Renal cortical epithelial cell (primary cell): Measurements from ENCODE around the gene CNOT10. TPM values are rescaled to one million over a fixed set of nuclear protein-coding genes. Genes with fewer than 3 reads are reported as not detected.
"Not testable (repeated sequence)": the region's sequence is repeated elsewhere in the genome, so short reads cannot be mapped to it uniquely, and the experiment has no call there.

Source experiments
- DNase-seq: peaks from one replicate; pipeline ENCODE4 v3.0.0-alpha.2; 2011; ENCODE audit warnings: low read depth
- total RNA-seq: library from RNA; depleted of rRNA; stranded (reverse); fragments of >200 nt; gene quantifications from 2 replicates; pipeline ENCODE4 v1.2.3, GENCODE V29; 2014

CNOT10 gene, protein sequence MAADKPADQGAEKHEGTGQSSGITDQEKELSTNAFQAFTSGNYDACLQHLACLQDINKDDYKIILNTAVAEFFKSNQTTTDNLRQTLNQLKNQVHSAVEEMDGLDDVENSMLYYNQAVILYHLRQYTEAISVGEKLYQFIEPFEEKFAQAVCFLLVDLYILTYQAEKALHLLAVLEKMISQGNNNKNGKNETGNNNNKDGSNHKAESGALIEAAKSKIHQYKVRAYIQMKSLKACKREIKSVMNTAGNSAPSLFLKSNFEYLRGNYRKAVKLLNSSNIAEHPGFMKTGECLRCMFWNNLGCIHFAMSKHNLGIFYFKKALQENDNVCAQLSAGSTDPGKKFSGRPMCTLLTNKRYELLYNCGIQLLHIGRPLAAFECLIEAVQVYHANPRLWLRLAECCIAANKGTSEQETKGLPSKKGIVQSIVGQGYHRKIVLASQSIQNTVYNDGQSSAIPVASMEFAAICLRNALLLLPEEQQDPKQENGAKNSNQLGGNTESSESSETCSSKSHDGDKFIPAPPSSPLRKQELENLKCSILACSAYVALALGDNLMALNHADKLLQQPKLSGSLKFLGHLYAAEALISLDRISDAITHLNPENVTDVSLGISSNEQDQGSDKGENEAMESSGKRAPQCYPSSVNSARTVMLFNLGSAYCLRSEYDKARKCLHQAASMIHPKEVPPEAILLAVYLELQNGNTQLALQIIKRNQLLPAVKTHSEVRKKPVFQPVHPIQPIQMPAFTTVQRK
- 21.7 and 24.3 TPM in 2 replicates for total RNA-seq

DNA sequence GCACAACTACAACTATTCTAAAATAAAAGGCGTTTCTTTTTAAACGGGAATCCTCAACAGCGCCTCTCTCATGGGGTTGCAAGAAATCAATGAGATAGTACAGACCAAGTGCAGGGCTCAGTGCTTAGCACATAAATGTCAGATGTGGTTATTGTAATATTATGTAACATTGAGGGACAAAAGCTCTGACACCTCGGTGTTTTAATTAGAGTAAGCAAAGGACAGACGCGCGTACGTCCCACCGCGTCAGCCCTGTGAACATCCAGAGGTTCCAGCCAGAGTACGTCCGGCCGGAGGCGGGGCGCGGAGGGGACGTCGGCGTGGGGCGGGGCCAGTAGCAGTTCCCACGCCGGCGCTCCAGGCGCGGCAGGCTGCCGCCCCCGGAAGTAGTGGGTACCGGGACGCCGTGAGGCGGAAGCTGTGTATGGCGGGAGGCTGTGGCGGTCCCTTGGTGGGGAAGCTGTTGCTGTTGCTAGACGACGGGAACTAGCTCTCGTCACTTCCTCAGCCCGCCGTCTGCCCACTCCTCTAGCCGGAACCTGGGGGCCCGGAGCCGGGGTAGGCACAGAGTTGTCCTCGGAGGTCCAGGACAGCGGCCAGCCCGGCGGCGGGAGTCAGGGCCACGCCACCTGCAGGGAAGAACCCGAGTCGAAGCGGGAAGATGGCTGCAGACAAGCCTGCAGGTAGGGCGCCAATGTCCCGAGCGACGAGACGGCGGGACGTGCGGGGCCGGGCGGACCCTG, at the start of gene CNOT10:
Gene CNOT10 (plus strand): TSS at position 389 of the 743 bp plus-strand sequence. CDS start 273 bp downstream, at position 662.
- DNase-seq = peak; percentile 83

DNA sequence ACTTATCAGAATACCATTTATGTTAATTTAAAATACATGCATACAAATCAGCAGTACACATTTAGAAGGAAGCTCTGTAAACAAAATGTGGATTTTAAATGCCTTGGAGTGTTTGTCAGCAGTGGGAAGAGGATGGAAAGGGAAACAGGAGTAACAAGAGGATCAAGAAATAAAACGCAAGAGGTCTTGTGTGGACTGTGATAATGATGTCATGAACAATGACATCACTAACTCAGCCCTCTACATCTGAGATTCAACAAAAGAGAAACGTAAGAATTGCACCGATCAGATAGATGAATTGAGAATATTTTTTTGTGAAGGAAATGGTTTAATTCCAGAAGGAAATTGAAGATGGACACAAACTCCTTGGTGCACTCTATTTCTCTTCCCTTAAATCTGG, 44.0 kb upstream of the CNOT10 start:
- DNase-seq = no peak

DNA sequence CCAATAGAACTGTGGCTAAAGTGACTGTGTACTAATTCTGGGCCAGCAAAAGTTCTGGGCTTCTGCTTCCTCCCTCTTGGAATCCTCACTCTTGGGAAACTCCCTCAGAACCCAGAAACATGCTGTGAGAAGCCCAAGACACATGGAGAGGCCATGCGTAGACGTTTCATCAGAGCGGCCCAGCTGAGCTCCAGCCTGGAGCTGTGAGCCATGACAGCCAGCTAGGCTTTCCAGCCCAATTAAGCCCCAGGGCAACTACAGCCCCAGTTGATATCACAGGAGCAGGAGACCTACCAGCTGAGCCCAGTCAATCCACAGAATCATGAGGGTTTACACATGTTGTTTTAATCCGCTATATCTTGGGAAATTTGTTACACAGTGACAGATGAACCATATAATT, 43.6 kb upstream of the CNOT10 start:
- no peak for DNase-seq

DNA sequence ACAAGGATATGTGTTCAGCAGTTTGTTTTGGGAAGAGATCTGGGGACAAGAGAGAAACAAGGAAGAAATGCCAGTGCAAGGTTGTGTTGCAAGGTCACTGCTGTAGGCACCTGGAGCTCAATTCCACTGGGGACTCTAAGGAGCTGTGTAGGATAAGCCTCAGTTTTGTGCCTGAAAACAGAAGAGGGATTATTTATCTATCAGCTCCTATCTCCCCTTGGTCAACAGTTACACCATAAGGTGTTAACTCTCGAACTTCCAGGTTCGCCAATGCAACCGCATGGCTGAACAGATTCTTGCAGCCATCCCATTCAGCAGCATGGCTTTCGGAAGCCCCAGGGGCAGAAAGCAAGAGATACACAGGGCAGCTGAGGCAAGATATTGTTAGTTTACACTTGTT, 41.6 kb upstream of the CNOT10 start:
- DNase-seq = no peak

DNA sequence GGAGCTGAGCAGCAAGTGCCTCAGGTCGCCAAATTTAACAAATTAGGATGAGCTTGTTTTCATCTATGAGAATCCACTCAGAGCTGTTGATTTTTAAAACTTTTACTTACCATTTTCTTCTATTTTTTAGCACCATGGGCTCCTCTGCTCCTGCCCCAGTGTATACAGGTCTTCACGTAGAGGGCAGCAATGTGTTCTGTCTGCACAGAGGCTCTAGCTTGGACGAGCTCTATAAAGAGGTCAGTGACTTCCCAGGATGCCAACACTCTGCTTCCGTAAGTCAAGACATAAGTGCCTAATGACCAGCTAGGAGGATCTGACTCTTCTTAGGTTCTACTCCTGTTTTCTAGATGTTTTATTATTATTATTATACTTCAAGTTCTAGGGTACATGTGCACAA, 41.2 kb upstream of the CNOT10 start:
- no peak for DNase-seq

DNA sequence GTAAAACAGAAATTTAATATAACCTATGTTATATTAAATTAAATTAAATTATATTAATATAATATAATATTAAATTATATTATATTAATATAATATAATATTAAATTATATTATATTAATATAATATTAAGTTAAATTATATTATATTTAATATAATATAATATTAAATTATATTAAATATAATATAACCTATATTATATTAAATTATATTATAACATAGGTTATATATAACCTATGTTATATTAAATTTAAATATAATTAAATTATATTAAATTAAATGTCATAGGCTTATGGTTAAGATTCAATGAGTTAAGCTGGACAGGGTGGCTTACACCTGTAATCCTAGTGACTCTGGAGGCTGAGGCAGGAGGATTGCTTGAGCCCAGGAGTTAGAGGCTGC, 40.6 kb upstream of the CNOT10 start:
- no peak for DNase-seq

DNA sequence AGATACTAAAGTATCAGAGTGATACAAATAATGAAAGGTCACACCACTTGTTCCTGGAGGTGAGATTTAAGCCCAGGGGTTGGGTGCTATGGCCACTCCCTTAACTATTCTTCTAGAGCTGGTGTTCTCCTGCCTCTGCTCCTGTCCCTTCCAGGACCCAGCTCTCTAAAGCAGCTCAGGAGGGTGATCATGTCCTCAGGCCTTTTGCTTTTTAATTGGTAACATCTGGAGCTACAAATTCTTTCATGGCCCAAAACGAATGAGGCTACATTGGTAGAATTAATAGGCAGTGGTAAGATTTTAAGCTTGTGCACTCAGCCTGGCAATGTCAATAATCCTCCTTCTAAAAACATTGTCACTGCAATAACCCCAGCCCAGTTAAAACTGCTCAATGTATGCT, 38.2 kb upstream of the CNOT10 start:
- DNase-seq = no peak

DNA sequence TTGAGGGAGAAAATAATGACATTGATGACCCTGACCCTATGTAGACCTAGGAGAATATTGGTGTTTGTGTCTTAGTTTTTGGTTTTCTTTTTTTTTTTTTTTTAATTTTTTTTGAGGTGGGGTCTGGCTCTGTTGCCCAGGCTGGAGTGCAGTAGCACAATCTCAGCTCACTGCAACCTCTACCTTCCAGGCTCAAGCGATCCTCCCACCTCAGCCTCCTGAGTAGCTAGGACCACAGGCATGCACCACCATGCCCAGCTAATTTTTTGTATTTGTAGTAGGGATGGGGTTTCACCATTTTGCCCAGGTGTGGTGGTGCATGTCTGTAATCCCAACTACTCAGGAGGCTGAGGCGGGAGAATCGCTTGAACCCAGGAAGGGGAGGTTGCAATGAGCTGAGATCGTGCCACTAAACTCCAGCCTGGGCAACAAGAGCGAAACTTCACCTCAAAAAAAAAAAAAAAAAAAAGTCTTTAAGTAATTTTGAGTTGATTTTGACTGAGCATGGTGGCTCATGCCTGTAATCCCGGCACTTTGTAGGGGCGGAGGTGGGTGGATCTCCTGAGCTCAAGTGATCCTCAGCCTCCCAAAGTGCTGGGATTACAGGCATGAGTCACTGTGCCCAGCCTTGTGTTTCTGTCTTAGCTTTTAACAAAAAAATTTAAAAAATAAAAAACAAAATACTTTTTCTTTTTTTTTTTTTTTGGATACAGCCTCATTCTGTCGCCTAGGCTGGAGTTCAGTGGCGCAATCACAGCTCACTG, 32.5 kb upstream of the CNOT10 start:
- DNase-seq = not testable (repeated sequence)

DNA sequence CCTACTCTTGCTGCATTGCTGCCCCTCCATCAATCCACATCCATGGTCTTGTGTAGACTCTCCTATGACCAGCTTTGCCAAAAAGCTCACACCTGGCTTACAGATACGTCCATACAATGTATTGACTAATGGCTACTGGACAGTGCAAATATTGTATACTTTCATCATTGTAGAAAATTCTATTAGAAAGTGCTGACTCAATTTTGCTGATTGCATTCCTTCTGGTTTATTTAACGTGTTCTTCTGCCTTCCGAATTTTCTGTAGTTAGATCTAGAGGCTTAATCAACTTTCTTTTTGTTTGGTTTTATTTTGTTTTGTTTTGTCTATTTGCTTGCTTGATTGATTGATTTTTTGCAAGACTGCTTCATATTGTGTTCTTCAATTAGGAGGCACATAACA, 29.8 kb upstream of the CNOT10 start:
- no peak for DNase-seq

DNA sequence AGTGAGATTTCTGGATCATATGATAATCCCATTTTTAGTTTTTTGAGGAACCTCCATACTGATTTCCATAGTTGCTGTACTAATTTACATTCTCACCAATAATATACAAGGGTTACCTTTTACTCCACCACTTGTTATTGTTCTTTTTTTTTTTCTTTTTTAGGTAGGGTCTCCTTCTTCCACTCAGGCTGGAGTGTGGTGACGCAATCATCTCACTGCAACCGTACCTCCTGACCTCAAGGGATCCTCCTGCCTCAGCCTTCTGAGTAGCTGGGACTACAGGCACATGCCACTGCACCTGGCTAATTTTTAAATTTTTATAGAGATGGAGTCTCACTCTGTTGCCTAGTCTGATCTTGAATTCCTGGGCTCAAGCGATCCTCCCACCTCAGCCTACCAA, 24.4 kb upstream of the CNOT10 start:
- no peak for DNase-seq

DNA sequence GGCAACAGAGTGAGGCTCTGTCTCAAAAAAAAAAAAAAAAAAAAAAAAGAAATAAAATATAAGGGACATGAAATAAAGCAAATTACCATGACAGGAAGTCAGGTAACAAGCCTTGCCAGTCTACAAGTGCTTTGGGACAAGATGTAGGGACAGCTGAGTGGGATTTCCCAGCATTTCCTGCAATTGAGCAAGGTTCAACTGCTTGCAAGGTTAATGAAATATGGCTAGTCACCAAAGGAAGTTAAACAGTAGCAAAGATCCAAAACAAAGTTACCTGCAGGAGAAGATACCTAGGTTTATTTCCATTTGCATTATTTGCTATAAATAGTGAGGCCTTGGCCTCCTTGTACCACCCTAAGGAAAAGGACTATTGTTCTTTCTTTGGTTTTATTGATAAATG, 22.3 kb upstream of the CNOT10 start:
- DNase-seq = peak; percentile 25

DNA sequence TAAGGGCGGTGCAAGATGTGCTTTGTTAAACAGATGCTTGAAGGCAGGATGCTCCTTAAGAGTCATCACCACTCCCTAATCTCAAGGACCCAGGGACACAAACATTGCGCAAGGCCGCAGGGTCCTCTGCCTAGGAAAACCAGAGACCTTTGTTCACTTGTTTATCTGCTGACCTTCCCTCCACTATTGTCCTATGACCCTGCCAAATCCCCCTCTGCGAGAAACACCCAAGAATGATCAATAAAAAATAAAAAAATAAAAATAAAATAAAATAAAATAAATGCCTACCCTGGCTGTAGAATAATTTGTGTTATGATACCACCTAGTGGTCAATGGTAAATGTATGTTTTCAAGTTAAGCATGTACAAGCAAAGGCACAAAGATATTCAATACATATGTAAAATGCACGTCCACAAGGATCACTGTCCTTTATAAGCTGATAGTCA, 20.3 kb upstream of the CNOT10 start:
- peak; percentile 59 for DNase-seq

DNA sequence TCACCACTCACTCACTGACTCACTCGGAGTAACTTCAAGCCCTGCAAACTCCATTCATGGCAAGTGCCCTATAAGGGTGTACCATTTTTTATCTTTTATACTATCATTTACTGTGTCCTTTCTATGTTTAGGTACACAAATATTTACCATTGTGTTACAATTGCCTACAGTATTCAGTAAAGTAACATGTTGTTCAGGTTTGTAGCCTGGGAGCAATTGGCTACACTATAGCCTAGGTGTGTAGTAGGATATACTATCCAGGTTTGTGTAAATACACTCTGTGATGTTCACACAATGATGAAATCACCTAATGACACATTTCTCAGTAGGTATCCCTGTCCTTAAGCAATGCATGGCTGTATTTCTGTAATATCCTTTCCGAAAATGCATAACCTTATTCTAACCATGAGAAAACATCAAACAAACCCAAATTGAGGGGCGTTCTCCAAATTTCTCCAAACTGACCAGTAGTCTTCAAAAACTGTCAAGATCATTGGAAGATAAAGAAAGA, 17.9 kb upstream of the CNOT10 start:
- DNase-seq = no peak

DNA sequence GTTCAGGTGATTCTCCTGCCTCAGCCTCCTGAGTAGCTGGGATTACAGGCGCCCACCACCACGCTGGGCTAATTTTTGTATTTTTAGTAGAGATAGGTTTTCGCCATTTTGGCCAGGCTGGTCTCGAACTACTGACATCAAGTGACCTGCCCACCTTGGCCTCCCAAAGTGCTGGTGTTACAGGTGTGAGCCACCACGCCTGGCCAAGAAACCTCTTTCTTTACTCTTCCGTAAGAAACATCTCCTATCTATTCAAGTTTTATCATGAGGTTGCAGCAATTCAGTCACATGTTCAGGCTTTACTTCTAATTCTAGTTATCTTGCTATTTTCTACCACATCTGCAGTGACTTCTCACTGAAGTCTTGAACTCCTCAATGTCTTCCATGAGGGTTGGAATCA, 15.8 kb upstream of the CNOT10 start:
- not testable (repeated sequence) for DNase-seq

DNA sequence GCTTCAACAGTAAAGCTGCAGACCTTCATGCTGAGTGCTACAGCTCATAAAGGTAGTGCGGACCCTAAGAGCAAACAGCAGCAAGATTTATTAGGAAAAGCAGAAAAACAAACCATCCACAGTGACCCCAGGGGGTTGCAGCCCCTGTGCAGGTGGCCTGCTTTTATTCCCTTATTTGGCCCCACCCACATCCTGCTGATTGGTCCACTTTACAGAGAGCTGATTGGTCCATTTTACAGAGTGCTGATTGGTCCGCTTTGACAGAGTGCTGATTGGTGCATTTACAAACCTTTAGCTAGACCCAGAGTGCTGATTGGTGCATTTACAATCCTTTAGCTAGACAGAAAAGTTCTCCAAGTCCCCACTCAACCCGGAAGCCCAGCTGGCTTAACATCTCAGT, 11.3 kb upstream of the CNOT10 start:
- DNase-seq = not testable (repeated sequence)

DNA sequence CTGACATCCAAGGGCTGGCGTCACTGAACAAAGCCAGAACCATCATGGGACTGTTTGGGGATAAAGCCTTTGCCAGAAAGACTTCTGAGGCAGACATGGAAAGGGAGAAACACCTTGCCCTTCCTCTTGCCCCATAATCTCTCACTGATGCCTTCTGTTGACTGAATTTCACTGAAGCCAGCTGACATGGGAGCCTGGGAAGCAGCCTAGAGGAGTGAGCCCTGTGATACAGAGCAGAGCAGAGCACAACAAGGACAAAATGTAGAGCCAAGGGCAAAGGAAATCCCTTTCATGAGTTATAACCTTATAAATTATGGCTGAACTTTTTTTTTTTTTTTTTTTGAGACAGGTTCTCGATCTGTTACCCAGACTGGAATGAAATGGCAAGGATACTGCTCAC, 9.8 kb upstream of the CNOT10 start:
- no peak for DNase-seq

DNA sequence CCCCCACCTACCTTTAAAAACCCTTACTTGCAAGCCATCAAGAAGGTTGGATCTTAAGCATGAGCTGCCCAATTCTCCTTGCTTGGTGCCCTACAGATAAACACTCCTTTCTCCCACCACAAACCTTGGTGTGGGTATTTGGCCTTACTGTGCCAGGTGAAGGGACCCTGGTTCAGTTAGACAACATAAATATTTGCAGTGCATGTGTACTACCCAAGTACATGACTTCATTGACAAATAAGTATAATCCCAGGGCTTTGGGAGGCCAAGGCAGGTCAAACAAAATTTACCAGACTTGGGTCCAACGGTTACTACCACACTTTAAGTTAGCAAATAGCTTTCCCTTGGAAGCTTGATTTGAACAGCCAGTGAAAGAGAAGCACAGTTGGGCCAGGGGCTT, 9.3 kb upstream of the CNOT10 start:
- DNase-seq = no peak

DNA sequence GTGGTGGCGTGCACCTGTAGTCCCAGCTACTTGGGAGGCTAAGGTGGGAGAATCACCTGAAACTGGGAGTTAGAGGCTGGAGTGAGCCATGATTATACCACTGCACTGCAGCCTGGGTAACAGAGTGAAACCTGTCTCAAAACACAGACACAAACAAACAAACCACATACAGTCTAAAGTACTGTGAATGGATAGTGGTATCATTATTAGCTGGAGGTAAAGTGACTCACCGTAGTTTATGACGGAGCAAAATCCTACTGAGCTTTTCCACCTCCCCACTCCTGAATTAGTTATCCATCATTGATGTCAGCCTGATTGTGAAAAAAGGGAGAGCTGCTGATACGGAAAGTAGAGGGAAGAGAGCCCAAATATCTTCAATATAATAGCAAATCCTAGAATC, 3.2 kb upstream of the CNOT10 start:
- peak; percentile 48 for DNase-seq

DNA sequence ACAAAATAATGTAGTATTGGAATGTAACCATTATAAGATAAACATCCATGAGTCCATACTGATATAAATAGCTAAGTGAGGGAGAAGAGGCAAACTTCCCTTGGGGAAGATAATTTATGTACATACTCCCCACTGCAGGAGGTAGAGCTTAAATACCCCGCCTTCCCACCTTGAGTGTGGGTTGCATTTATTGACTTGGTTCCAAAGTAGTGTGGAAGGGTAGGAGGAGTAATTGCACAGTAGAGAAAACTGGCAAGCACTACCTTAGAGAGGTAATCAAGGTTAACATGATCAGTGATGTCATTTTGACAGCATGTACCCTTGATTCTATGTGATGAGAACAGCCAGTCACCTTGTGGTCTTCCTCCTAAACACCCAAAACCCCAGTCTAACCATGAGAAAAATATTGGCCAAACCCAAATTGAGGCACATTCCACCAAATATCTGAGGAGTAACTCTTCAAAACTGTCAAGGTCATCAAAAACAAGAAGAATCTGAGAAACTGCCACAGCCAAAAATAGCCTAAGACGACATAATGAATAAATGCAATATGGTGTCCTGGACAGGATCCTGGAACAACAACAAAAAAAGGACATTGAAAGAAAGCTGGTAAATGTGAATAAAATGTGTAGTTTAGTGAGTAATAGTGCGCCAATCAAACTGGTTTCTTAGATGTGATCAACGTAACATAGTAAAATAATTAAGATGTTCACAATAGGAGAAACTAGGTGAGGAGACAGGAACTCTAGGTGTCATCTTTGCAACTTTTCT, 774 bp upstream of the CNOT10 start:
- no peak for DNase-seq

DNA sequence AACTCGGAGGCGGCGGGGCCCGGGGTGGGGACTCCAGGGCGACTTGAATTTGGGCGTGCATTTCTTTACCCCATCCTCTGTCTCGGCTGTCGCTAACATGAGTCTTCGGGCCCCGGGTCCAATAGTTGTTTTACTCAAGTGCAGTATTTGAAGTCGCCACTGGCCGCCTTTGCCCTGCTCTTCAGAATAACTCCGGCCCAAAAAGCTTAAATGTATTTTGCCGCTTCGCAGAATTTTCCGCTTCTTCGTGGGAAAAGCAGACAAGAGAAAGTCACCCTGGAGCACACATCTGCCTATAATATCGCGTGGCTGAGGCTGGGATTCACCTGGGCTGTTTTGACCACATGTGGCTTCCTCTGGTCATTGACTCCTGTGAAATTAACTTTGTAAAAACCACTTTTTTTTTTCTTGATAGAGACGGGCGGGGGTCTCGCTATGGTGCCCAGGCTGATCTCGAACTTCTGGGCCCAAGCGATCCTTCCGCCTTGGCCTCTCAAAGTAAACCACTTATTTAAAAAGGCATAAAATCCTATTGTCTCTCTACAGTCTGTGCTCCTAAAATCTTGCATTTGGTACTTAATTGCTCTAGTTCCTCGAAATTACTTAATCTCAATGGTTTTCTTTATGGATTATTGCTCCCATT, 676 bp downstream of the CNOT10 start:
- no peak for DNase-seq
